Measurements from ENCODE around the gene HES5. TPM values are rescaled to one million over a fixed set of nuclear protein-coding genes. Genes with fewer than 3 reads are reported as not detected.

The HES5 gene
- total RNA-seq, 4 donors from 2014 or later: 8.1 to 32.5 (median 9.6) TPM

- intact Hi-C loops (cut with DNase I; ENCODE audit: low total_unique reads): no loop called here
- no peak for DNase-seq (ENCODE audit: low spot score in 2 of 2)
- TF ChIP-seq CTCF (IDR thresholded peaks at IDR 0.05): no peak
- TF ChIP-seq POLR2A (IDR thresholded peaks at IDR 0.05): no peak
Observed at GRCh38 chr1:2558420-2558819, 28.4 kb upstream of the HES5 start.

GRCh38 chr1:2557482-2558400 lies 27.7 kb upstream of the HES5 start:
- TF ChIP-seq POLR2A (IDR thresholded peaks at IDR 0.05): no peak
- no peak for TF ChIP-seq CTCF (IDR thresholded peaks at IDR 0.05)
- intact Hi-C loops (cut with DNase I; ENCODE audit: low total_unique reads): no loop called here
- H3K4me3 ChIP-seq (ENCODE audit: low read depth, poor library complexity, severe bottlenecking): no peak overlapping the region
- 77 to 89% methylated on average over 18 to 21 of the region's 30 CpGs for WGBS, 2 donors
- DNase-seq (ENCODE audit: low spot score in 2 of 2): peak in 1 of 2 donors; percentile 87

More at GRCh38 chr1:2558420-2558819, 28.4 kb upstream of the HES5 start:
- 90 to 95% methylated on average over 10 to 12 of the region's 12 CpGs for WGBS, 2 donors
- no peak overlapping the region for H3K4me3 ChIP-seq (ENCODE audit: low read depth, poor library complexity, severe bottlenecking)

- peak in 1 of 2 donors; percentile 88 for DNase-seq (ENCODE audit: low spot score in 2 of 2)
- peak overlapping the region; percentile 54 for H3K4me3 ChIP-seq (ENCODE audit: low read depth, poor library complexity, severe bottlenecking)
- TF ChIP-seq POLR2A (IDR thresholded peaks at IDR 0.05) (no peak), CTCF (IDR thresholded peaks at IDR 0.05) (no peak)
- WGBS, 2 donors: 2 to 5% methylated on average over 12 to 14 of the region's 24 CpGs
- intact Hi-C loops (cut with DNase I; ENCODE audit: low total_unique reads): no loop called here
Observed at GRCh38 chr1:2556678-2557481, 26.8 kb upstream of the HES5 start.

GRCh38 chr1:2556277-2556677 lies 26.2 kb upstream of the HES5 start, which contains the start of gene TNFRSF14:
Gene TNFRSF14, plus strand, starts transcription at chr1:2556371. Its CDS starts 294 bp downstream, at chr1:2556665.
- DNase-seq (ENCODE audit: low spot score in 2 of 2): peak; percentile 63 to 94
- WGBS, 2 donors: 0% methylated on average over 12 to 14 of the region's 16 CpGs
- intact Hi-C loops (cut with DNase I; ENCODE audit: low total_unique reads): no loop called here
- H3K4me3 ChIP-seq (ENCODE audit: low read depth, poor library complexity, severe bottlenecking): peak within 1 kb of the TSS; percentile 54
- no peak for TF ChIP-seq CTCF (IDR thresholded peaks at IDR 0.05)
- TF ChIP-seq POLR2A (IDR thresholded peaks at IDR 0.05): no peak

GRCh38 chr1:2555634-2556276 lies 25.7 kb upstream of the HES5 start:
- peak overlapping the region; percentile 54 for H3K4me3 ChIP-seq (ENCODE audit: low read depth, poor library complexity, severe bottlenecking)
- intact Hi-C loops (cut with DNase I; ENCODE audit: low total_unique reads): no loop called here
- DNase-seq (ENCODE audit: low spot score in 2 of 2): peak; percentile 92 to 99
- WGBS, 2 donors: 1 to 2% methylated on average over 24 to 25 of the region's 26 CpGs
- TF ChIP-seq CTCF (IDR thresholded peaks at IDR 0.05) (no peak), POLR2A (IDR thresholded peaks at IDR 0.05) (peak in 1 of 2 donors; percentile 58)
